HUES6 (cell line): Measurements from ENCODE around the gene MAGEA10.
"Not testable (repeated sequence)": the region's sequence is repeated elsewhere in the genome, so short reads cannot be mapped to it uniquely, and the experiment has no call there.

Experiments
- H3K27ac ChIP-seq: 2 replicates; pipeline ENCODE4 v1.7.0; 2013; ENCODE audit warnings: low read depth, mild to moderate bottlenecking, low read length, inconsistent platforms
- H3K27me3 ChIP-seq: 2 replicates; pipeline ENCODE4 v1.6.1; 2013; ENCODE audit warnings: low read length; ENCODE audit not compliant: control insufficient read depth, insufficient read depth
- H3K36me3 ChIP-seq: 2 replicates; pipeline ENCODE4 v1.6.1; 2013; ENCODE audit warnings: low read length; ENCODE audit not compliant: control insufficient read depth, insufficient read depth
- H3K4me1 ChIP-seq: 2 replicates; pipeline ENCODE4 v1.6.1; 2013; ENCODE audit warnings: low read length; ENCODE audit not compliant: control insufficient read depth, insufficient read depth
- H3K4me3 ChIP-seq: 2 replicates; pipeline ENCODE4 v1.5.1; 2013; ENCODE audit warnings: low read depth, low read length
- H3K9ac ChIP-seq: one replicate; pipeline ENCODE4 v1.6.1; 2013; ENCODE audit warnings: mild to moderate bottlenecking, low read length
- H3K9me3 ChIP-seq: 2 replicates; pipeline ENCODE4 v1.6.1; 2013; ENCODE audit warnings: low read depth, low read length; ENCODE audit not compliant: control insufficient read depth, insufficient read depth

MAGEA10 gene

GRCh38 chrX:152149648-152150047, 11.3 kb upstream of the MAGEA10 start:
- Histone ChIP-seq H3K27ac (no peak overlapping the region), H3K27me3 (no peaks in the 10 kb centered on the region), H3K9me3 (no peaks in the 10 kb centered on the region; the same call in 1 of the 2 replicates), H3K36me3 (no peaks in the 10 kb centered on the region), H3K4me1 (peaks cover 11% of the 10 kb centered on the region; the same call in 1 of the 2 replicates), H3K4me3 (no peak overlapping the region), H3K9ac (no peak overlapping the region)

- no peak overlapping the region for H3K9ac ChIP-seq
- H3K36me3 ChIP-seq = no peaks in the 10 kb centered on the region
- H3K27me3 ChIP-seq = peaks cover 5% of the 10 kb centered on the region; the same call in 1 of the 2 replicates
- H3K27ac ChIP-seq = no peak overlapping the region
- no peak overlapping the region for H3K4me3 ChIP-seq
- peaks cover 16% of the 10 kb centered on the region; the same call in 1 of the 2 replicates for H3K9me3 ChIP-seq
- no peaks in the 10 kb centered on the region for H3K4me1 ChIP-seq
These were observed 1.2 kb upstream of the MAGEA10 start for GRCh38 chrX:152139589-152139988.

DNA sequence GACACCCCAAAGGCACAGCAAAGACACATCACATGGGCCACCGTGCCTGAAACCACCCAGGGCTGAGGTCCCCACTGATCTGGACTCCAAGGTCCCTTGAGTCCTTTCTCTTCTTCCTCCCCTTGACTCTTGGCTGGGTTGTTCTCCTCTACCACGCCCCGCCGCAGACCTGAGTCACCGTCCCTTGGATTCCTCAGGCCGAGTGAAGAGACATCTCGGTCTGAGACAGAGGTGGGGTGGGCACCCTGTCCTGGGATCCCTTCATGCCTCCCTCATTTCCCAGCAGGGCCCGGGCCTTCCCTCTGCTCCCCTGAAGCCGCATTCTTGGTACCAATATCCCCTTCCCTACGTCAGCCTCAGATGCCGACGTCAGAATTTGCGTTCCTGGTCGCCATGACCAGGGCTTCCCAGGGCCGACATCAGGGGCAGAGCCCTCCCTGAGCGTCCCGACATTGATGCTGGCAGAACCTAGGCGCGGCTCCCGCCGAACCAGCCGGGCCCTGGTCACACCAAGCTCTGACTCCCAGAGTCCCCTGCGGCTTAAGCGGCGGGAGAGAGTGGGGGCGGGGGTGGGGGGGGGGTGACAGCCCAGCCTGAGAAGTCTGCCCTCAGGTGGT, 498 bp downstream of the MAGEA10 start:
- Histone ChIP-seq H3K27me3 (peaks cover 5% of the 10 kb centered on the region; the same call in 1 of the 2 replicates), H3K4me3 (no peak overlapping the region), H3K4me1 (no peaks in the 10 kb centered on the region)

DNA sequence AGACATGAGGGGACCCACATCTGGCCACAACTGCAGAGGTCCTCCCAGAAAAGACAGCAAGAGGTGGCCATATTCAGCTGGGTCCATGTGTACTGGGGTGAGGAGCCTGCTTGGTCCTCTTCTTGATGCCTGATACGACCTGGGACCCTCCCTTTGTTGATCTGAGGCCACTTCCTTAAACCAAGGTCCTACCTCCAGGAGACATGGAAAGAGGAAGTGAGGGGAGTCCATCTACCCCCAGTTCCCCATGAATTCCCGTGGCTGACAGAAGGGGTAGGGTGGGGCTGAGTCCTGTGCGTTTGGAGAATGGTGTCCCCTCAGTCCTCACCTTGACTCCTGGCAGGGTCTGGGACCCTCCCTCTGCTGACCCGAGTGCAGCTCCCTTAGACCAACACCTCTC, 2.1 kb downstream of the MAGEA10 start:
- Histone ChIP-seq H3K9ac (no peak overlapping the region), H3K4me3 (no peak overlapping the region), H3K36me3 (no peaks in the 10 kb centered on the region), H3K27me3 (peaks cover 5% of the 10 kb centered on the region; the same call in 1 of the 2 replicates), H3K9me3 (peaks cover 18% of the 10 kb centered on the region; the same call in 1 of the 2 replicates), H3K4me1 (no peaks in the 10 kb centered on the region), H3K27ac (no peak overlapping the region)

More for the DNA sequence above, 498 bp downstream of the MAGEA10 start:
- Histone ChIP-seq H3K9ac (no peak overlapping the region), H3K36me3 (no peaks in the 10 kb centered on the region), H3K27ac (no peak overlapping the region), H3K9me3 (peaks cover 16% of the 10 kb centered on the region; the same call in 1 of the 2 replicates)

DNA sequence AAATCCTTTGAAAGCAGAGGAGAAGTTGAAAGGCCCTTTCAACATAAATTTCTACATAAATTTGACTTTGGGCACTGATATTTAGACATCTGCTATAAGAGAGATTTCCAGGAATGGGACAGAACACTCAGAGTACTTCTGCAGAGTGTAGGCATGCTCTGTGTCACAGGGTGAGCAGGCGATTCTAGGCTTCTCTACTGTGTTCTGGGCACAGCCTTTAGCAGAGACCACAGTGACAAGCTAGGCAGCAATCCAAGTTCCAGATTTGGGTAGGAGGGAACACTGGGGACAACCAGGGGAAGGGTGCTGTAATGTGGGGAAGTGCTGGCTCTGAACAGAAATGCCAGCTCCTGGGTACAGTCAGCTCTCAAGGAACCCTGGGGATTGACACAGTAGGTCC, 6.9 kb downstream of the MAGEA10 start:
- H3K9ac ChIP-seq = no peak overlapping the region
- peaks cover 5% of the 10 kb centered on the region; the same call in 1 of the 2 replicates for H3K27me3 ChIP-seq
- H3K4me3 ChIP-seq = no peak overlapping the region

DNA sequence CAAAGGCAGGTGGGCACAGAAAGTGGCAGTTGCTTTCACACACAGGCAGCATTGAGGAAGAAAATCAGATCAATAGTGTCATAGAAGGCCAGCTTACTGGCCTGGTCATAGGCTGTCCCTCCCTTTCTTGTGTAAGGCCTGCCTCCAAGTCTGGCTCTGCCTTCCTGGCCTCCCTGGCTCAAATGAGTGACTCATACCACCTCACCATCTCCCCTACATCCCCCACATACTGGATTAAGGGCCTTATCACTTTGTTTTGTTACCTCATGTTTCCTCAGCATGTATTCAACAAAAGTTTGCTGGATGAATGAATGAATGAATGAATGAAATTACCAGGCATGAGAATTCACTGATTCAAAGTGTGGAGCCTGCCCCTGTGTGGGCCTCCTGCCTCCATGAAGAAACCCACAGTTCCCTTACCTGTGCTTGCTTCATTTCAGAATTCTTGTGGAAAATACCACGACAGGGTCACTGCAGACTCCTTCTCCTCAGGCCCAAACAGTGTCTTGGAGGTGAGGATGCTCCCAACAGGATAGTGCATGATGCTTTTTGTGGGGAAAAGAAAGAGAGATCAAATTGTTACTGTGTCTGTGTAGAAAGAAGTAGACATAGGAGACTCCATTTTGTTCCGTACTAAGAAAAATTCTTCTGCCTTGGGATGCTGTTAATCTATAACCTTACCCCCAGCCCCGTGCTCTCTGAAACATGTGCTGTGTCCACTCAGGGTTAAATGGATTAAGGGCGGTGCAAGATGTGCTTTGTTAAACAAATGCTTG, 9.1 kb downstream of the MAGEA10 start:
- H3K4me1 ChIP-seq, H3K27ac ChIP-seq, H3K4me3 ChIP-seq, H3K27me3 ChIP-seq, H3K36me3 ChIP-seq, H3K9ac ChIP-seq: not testable (repeated sequence)
- H3K9me3 ChIP-seq = peaks cover 11% of the 10 kb centered on the region; the same call in 1 of the 2 replicates

More for the DNA sequence above, 6.9 kb downstream of the MAGEA10 start:
- no peak overlapping the region for H3K27ac ChIP-seq
- peaks cover 7% of the 10 kb centered on the region; the same call in 1 of the 2 replicates for H3K4me1 ChIP-seq
- H3K9me3 ChIP-seq = peaks cover 14% of the 10 kb centered on the region; the same call in 1 of the 2 replicates
- no peaks in the 10 kb centered on the region for H3K36me3 ChIP-seq

DNA sequence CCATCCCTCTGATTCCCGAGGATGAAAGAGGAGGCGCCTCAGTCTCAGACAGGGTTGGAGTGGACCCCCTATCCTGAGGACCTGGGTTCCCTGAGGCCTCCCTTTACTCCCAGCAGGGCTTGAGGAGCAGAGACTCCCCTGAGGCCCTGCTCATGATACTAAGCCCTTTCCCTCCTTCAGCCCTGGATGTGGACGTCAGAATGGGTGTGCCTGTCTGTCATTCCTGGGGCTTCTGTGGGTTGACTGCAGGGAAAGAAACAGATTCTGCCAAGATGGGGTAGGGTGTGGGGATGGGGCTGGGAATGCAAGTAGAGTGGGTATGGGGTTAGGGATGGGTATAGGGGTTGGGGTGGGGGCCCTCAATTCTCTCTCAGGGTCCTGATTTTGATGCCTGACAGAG, 21.1 kb downstream of the MAGEA10 start:
- Histone ChIP-seq H3K9me3 (peaks cover 16% of the 10 kb centered on the region; the same call in 1 of the 2 replicates), H3K4me3 (no peak overlapping the region), H3K27me3 (no peaks in the 10 kb centered on the region; the same call in 1 of the 2 replicates), H3K27ac (no peak overlapping the region), H3K9ac (no peak overlapping the region), H3K36me3 (no peaks in the 10 kb centered on the region), H3K4me1 (no peaks in the 10 kb centered on the region)

- H3K27me3 ChIP-seq = no peaks in the 10 kb centered on the region
- H3K27ac ChIP-seq = no peak overlapping the region
- no peak overlapping the region for H3K4me3 ChIP-seq
- no peak overlapping the region for H3K9ac ChIP-seq
- peaks cover 11% of the 10 kb centered on the region; the same call in 1 of the 2 replicates for H3K9me3 ChIP-seq
- no peaks in the 10 kb centered on the region for H3K36me3 ChIP-seq
- H3K4me1 ChIP-seq = no peaks in the 10 kb centered on the region
These were observed 29.9 kb downstream of the MAGEA10 start for GRCh38 chrX:152108527-152108926.

- Histone ChIP-seq H3K9me3 (peaks cover 8% of the 10 kb centered on the region; the same call in 1 of the 2 replicates), H3K27ac (no peak overlapping the region), H3K27me3 (no peaks in the 10 kb centered on the region), H3K4me1 (no peaks in the 10 kb centered on the region), H3K36me3 (no peaks in the 10 kb centered on the region), H3K9ac (no peak overlapping the region), H3K4me3 (no peak overlapping the region)
These were observed 34.5 kb downstream of the MAGEA10 start for GRCh38 chrX:152103866-152104265.

GRCh38 chrX:152086141-152086540, 52.2 kb downstream of the MAGEA10 start:
- no peaks in the 10 kb centered on the region for H3K36me3 ChIP-seq
- H3K27me3 ChIP-seq = no peaks in the 10 kb centered on the region
- H3K9ac ChIP-seq = no peak overlapping the region
- H3K4me3 ChIP-seq = no peak overlapping the region
- no peak overlapping the region for H3K27ac ChIP-seq
- no peaks in the 10 kb centered on the region for H3K4me1 ChIP-seq
- H3K9me3 ChIP-seq = peaks cover 5% of the 10 kb centered on the region; the same call in 1 of the 2 replicates
